Activated gamma-delta T cell treated with Interleukin-2 at 50 U/mL for 16 hours (primary cell): Measurements from ENCODE around the gene OLFML2A.

Experiments
- DNase-seq: peaks from one replicate; pipeline ENCODE4 v3.0.0-alpha.2; 2020

Gene OLFML2A

GRCh38 chr9:124779368-124780059, 2.6 kb downstream of the OLFML2A start:
- no peak for DNase-seq

- DNase-seq, result no peak
Measured at GRCh38 chr9:124780060-124780756, 3.3 kb downstream of the OLFML2A start.

- DNase-seq, result no peak
Measured at GRCh38 chr9:124780757-124781151, 3.8 kb downstream of the OLFML2A start.

- DNase-seq, result no peak
Measured at GRCh38 chr9:124781967-124782660, 5.2 kb downstream of the OLFML2A start.

- DNase-seq, result no peak
Measured at GRCh38 chr9:124782661-124783574, 6.0 kb downstream of the OLFML2A start.

- DNase-seq, result no peak
Measured at GRCh38 chr9:124783830-124784229, 6.9 kb downstream of the OLFML2A start.

GRCh38 chr9:124784509-124784908, 7.6 kb downstream of the OLFML2A start:
- DNase-seq, result no peak

- DNase-seq, result no peak
Measured at GRCh38 chr9:124786881-124787573, 10.1 kb downstream of the OLFML2A start.

GRCh38 chr9:124788542-124789217, 11.7 kb downstream of the OLFML2A start:
- DNase-seq, result no peak

- no peak for DNase-seq
Measured at GRCh38 chr9:124789531-124789930, 12.6 kb downstream of the OLFML2A start.

GRCh38 chr9:124790301-124790700, 13.4 kb downstream of the OLFML2A start:
- no peak for DNase-seq

- DNase-seq, result no peak
Measured at GRCh38 chr9:124790801-124791505, 14.0 kb downstream of the OLFML2A start.

GRCh38 chr9:124792257-124793014, 15.5 kb downstream of the OLFML2A start:
- DNase-seq, result no peak

GRCh38 chr9:124793015-124793541, 16.1 kb downstream of the OLFML2A start:
- no peak for DNase-seq

GRCh38 chr9:124794902-124795491, 18.1 kb downstream of the OLFML2A start:
- no peak for DNase-seq

GRCh38 chr9:124795881-124796431, 19.0 kb downstream of the OLFML2A start:
- DNase-seq, result no peak

- DNase-seq, result no peak
Measured at GRCh38 chr9:124797343-124798103, 20.6 kb downstream of the OLFML2A start.

- DNase-seq, result no peak
Measured at GRCh38 chr9:124799274-124800006, 22.5 kb downstream of the OLFML2A start.
